BJ (cell line): ENCODE measurements around the gene KCNJ3. TPM values are rescaled to one million over a fixed set of nuclear protein-coding genes. Genes with fewer than 3 reads are reported as not detected.

Experiments used
- CTCF ChIA-PET: fragments of 350-600 bp; formaldehyde crosslinking; extraction: SDS; loops from one replicate; lab custom pipeline; 2021; ENCODE audit warnings: antibody characterized with exemption, inconsistent platforms; lab: Yijun Ruan, JAX
- POLR2A ChIA-PET: fragments of 300-600 bp; sonication (Branson Sonifier 250); formaldehyde crosslinking; extraction: SDS; loops from one replicate; lab custom pipeline; 2021; ENCODE audit warnings: antibody characterized with exemption; lab: Charles Lee
- DNase-seq: peaks from one replicate; pipeline ENCODE4 v3.0.0-alpha.2; 2011; ENCODE audit warnings: low read depth
- H3K27me3 ChIP-seq: 2 replicates; pipeline ENCODE4 v1.6.0; 2011; ENCODE audit warnings: low read length; ENCODE audit not compliant: control insufficient read depth, insufficient read depth
- H3K36me3 ChIP-seq: 2 replicates; pipeline ENCODE4 v1.5.1; 2011; ENCODE audit warnings: low read length; ENCODE audit not compliant: control insufficient read depth, insufficient read depth
- H3K4me3 ChIP-seq: 2 replicates; pipeline ENCODE4 v1.5.1; 2011; ENCODE audit warnings: low read depth, mild to moderate bottlenecking, control low read depth, low read length
- CTCF ChIP-seq: IDR thresholded peaks from 2 replicates; pipeline ENCODE4 v1.5.1; 2011; ENCODE audit warnings: low read depth, mild to moderate bottlenecking, control low read depth, inconsistent platforms, low read length, moderate library complexity; ENCODE audit not compliant: insufficient read depth
- polyA plus RNA-seq: library from polyadenylated mRNA; depleted of rRNA; stranded (reverse); fragments of >200 nt; gene quantifications from 2 replicates; pipeline ENCODE4 v1.2.3, GENCODE V29; 2011

KCNJ3 gene
- polyA plus RNA-seq, 1 experiment = 3.2 TPM

GRCh38 chr2:154740361-154740760 lies 41.9 kb downstream of the KCNJ3 start:
- no peaks in the 10 kb centered on the region for H3K36me3 ChIP-seq
- no peak for DNase-seq
- POLR2A ChIA-PET = no interaction called here
- no peaks in the 10 kb centered on the region for H3K27me3 ChIP-seq
- CTCF ChIA-PET = interaction anchor here (0.6 kb wide), 1 partner anchor 236 kb away, joined by 3 read pairs; no protein-coding TSS in a partner anchor
- no peak overlapping the region for H3K4me3 ChIP-seq
- no peak for TF ChIP-seq CTCF

- Histone ChIP-seq H3K36me3 (no peaks in the 10 kb centered on the region), H3K27me3 (no peaks in the 10 kb centered on the region), H3K4me3 (no peak overlapping the region)
- ChIA-PET CTCF (no interaction called here), POLR2A (no interaction called here)
- DNase-seq = no peak
- TF ChIP-seq CTCF = no peak
Observed at GRCh38 chr2:154758871-154759270, 60.4 kb downstream of the KCNJ3 start.

DNA sequence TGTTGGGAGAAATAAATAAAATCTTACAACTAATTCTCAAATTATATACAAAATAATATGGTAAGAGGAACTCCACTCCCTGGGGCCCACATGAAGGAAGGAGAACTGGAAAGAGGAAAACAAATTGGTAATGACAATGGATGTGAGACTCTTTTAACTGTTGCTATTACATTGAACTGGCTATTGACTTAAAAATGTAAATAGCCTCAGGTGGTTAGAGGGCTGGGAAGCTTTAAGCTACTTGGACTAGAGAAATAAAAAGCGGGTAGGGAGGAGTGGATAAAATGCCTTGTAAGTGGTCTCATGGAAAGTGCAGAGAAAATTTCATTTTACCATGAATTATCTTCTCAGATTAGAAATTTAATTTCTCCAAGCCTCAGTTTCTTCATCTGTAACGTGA lies 64.1 kb downstream of the KCNJ3 start:
- ChIA-PET POLR2A (no interaction called here), CTCF (no interaction called here)
- no peak for TF ChIP-seq CTCF
- no peak for DNase-seq
- H3K36me3 ChIP-seq = no peaks in the 10 kb centered on the region
- H3K4me3 ChIP-seq = no peak overlapping the region
- no peaks in the 10 kb centered on the region for H3K27me3 ChIP-seq

GRCh38 chr2:154771664-154772284 lies 73.3 kb downstream of the KCNJ3 start:
- no peak for DNase-seq
- Histone ChIP-seq H3K27me3 (no peaks in the 10 kb centered on the region), H3K4me3 (no peak overlapping the region), H3K36me3 (no peaks in the 10 kb centered on the region)
- ChIA-PET POLR2A (no interaction called here), CTCF (no interaction called here)
- no peak for TF ChIP-seq CTCF

- Histone ChIP-seq H3K4me3 (no peak overlapping the region), H3K27me3 (no peaks in the 10 kb centered on the region), H3K36me3 (no peaks in the 10 kb centered on the region)
- POLR2A ChIA-PET = no interaction called here
- CTCF ChIA-PET = no interaction called here
- no peak for TF ChIP-seq CTCF
- no peak for DNase-seq
Observed at GRCh38 chr2:154776825-154777224, 78.3 kb downstream of the KCNJ3 start.
